ENCODE results near the gene ALK.

DNA sequence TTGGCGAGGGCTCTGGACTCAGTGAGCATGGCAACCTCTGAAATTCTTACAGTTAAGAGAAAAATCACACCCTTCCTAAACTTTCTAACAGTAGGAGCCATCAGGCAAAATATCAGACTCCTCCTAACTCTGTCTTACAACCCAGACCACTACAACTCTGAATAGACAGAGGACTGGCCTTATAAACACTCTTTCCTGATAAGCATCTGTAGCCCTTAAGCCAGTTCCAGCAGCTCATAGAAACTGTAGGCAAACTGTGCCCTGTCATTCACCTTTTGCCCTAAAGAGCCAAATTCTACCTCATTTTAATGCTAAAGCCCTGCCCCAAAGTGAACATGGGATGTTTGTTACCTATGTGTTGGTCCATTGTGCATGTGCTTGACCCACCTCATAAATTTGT lies 304.8 kb downstream of the ALK start:
- TF ChIP-seq EZH2 (IDR thresholded peaks at IDR 0.05; ENCODE audit: low read depth, unreplicated experiment) (no peak), JUNB (IDR thresholded peaks at IDR 0.05; ENCODE audit: unreplicated experiment) (no peak), CREB1 (CRISPR knock-in tag; IDR thresholded peaks at IDR 0.05; ENCODE audit: low read depth) (no peak), ZNF331 (CRISPR knock-in tag; IDR thresholded peaks at IDR 0.05; ENCODE audit: low read depth) (no peak), EZH2phosphoT487 (IDR thresholded peaks at IDR 0.05; ENCODE audit: unreplicated experiment) (no peak), POLR2AphosphoS5 (IDR thresholded peaks at IDR 0.05; ENCODE audit: low read depth) (no peak), ZNF114 (CRISPR knock-in tag; IDR thresholded peaks at IDR 0.05) (no peak), NANOG (IDR thresholded peaks at IDR 0.05; ENCODE audit: borderline replicate concordance) (no peak), STAT1 (IDR thresholded peaks at IDR 0.05; ENCODE audit: unreplicated experiment) (no peak)
- TF ChIP-seq, protein P1, sequence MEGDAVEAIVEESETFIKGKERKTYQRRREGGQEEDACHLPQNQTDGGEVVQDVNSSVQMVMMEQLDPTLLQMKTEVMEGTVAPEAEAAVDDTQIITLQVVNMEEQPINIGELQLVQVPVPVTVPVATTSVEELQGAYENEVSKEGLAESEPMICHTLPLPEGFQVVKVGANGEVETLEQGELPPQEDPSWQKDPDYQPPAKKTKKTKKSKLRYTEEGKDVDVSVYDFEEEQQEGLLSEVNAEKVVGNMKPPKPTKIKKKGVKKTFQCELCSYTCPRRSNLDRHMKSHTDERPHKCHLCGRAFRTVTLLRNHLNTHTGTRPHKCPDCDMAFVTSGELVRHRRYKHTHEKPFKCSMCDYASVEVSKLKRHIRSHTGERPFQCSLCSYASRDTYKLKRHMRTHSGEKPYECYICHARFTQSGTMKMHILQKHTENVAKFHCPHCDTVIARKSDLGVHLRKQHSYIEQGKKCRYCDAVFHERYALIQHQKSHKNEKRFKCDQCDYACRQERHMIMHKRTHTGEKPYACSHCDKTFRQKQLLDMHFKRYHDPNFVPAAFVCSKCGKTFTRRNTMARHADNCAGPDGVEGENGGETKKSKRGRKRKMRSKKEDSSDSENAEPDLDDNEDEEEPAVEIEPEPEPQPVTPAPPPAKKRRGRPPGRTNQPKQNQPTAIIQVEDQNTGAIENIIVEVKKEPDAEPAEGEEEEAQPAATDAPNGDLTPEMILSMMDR (conservative IDR thresholded peaks at IDR 0.05; ENCODE audit: low read depth in 2 of 2): no peak
- TF ChIP-seq, protein P2, sequence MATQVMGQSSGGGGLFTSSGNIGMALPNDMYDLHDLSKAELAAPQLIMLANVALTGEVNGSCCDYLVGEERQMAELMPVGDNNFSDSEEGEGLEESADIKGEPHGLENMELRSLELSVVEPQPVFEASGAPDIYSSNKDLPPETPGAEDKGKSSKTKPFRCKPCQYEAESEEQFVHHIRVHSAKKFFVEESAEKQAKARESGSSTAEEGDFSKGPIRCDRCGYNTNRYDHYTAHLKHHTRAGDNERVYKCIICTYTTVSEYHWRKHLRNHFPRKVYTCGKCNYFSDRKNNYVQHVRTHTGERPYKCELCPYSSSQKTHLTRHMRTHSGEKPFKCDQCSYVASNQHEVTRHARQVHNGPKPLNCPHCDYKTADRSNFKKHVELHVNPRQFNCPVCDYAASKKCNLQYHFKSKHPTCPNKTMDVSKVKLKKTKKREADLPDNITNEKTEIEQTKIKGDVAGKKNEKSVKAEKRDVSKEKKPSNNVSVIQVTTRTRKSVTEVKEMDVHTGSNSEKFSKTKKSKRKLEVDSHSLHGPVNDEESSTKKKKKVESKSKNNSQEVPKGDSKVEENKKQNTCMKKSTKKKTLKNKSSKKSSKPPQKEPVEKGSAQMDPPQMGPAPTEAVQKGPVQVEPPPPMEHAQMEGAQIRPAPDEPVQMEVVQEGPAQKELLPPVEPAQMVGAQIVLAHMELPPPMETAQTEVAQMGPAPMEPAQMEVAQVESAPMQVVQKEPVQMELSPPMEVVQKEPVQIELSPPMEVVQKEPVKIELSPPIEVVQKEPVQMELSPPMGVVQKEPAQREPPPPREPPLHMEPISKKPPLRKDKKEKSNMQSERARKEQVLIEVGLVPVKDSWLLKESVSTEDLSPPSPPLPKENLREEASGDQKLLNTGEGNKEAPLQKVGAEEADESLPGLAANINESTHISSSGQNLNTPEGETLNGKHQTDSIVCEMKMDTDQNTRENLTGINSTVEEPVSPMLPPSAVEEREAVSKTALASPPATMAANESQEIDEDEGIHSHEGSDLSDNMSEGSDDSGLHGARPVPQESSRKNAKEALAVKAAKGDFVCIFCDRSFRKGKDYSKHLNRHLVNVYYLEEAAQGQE (IDR thresholded peaks at IDR 0.05; ENCODE audit: unreplicated experiment): no peak
- TF ChIP-seq, protein P3, sequence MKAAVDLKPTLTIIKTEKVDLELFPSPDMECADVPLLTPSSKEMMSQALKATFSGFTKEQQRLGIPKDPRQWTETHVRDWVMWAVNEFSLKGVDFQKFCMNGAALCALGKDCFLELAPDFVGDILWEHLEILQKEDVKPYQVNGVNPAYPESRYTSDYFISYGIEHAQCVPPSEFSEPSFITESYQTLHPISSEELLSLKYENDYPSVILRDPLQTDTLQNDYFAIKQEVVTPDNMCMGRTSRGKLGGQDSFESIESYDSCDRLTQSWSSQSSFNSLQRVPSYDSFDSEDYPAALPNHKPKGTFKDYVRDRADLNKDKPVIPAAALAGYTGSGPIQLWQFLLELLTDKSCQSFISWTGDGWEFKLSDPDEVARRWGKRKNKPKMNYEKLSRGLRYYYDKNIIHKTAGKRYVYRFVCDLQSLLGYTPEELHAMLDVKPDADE (IDR thresholded peaks at IDR 0.05): no peak
- TF ChIP-seq, protein P4, sequence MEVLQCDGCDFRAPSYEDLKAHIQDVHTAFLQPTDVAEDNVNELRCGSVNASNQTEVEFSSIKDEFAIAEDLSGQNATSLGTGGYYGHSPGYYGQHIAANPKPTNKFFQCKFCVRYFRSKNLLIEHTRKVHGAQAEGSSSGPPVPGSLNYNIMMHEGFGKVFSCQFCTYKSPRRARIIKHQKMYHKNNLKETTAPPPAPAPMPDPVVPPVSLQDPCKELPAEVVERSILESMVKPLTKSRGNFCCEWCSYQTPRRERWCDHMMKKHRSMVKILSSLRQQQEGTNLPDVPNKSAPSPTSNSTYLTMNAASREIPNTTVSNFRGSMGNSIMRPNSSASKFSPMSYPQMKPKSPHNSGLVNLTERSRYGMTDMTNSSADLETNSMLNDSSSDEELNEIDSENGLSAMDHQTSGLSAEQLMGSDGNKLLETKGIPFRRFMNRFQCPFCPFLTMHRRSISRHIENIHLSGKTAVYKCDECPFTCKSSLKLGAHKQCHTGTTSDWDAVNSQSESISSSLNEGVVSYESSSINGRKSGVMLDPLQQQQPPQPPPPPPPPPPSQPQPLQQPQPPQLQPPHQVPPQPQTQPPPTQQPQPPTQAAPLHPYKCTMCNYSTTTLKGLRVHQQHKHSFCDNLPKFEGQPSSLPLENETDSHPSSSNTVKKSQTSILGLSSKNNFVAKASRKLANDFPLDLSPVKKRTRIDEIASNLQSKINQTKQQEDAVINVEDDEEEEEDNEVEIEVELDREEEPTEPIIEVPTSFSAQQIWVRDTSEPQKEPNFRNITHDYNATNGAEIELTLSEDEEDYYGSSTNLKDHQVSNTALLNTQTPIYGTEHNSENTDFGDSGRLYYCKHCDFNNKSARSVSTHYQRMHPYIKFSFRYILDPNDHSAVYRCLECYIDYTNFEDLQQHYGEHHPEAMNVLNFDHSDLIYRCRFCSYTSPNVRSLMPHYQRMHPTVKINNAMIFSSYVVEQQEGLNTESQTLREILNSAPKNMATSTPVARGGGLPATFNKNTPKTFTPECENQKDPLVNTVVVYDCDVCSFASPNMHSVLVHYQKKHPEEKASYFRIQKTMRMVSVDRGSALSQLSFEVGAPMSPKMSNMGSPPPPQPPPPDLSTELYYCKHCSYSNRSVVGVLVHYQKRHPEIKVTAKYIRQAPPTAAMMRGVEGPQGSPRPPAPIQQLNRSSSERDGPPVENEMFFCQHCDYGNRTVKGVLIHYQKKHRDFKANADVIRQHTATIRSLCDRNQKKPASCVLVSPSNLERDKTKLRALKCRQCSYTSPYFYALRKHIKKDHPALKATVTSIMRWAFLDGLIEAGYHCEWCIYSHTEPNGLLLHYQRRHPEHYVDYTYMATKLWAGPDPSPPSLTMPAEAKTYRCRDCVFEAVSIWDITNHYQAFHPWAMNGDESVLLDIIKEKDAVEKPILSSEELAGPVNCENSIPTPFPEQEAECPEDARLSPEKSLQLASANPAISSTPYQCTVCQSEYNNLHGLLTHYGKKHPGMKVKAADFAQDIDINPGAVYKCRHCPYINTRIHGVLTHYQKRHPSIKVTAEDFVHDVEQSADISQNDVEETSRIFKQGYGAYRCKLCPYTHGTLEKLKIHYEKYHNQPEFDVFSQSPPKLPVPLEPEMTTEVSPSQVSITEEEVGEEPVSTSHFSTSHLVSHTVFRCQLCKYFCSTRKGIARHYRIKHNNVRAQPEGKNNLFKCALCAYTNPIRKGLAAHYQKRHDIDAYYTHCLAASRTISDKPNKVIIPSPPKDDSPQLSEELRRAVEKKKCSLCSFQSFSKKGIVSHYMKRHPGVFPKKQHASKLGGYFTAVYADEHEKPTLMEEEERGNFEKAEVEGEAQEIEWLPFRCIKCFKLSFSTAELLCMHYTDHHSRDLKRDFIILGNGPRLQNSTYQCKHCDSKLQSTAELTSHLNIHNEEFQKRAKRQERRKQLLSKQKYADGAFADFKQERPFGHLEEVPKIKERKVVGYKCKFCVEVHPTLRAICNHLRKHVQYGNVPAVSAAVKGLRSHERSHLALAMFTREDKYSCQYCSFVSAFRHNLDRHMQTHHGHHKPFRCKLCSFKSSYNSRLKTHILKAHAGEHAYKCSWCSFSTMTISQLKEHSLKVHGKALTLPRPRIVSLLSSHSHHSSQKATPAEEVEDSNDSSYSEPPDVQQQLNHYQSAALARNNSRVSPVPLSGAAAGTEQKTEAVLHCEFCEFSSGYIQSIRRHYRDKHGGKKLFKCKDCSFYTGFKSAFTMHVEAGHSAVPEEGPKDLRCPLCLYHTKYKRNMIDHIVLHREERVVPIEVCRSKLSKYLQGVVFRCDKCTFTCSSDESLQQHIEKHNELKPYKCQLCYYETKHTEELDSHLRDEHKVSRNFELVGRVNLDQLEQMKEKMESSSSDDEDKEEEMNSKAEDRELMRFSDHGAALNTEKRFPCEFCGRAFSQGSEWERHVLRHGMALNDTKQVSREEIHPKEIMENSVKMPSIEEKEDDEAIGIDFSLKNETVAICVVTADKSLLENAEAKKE (CRISPR knock-in tag; IDR thresholded peaks at IDR 0.05): no peak
